ENCODE results near the gene TEX52. TPM values are rescaled to one million over a fixed set of nuclear protein-coding genes. Genes with fewer than 3 reads are reported as not detected.

The TEX52 gene
- total and polyA plus RNA-seq, 5 donors from 2014 or later = not detected

DNA sequence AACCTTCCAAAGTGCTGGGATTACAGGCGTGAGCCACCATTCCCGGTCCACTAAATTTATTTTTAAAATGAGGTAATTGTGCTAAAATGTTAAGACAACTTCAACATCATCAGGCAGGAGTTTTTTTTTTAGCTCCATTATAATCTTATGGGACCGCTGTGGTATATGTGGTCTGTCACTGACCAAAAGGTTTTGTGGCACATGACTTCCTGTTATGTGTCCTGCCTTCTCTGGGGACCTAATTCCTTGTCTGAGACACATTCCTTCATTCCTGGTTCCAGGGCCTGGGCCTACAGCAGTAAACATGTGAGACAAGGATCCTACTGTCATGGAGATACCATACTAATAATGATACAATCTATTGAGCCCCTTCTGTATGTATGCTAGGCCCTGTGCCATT lies 4.9 kb downstream of the TEX52 start:
- H3K36me3 ChIP-seq (ENCODE audit: control insufficient read depth, insufficient read depth, low read length) = peaks cover 16% of the 10 kb centered on the region
- no peak overlapping the region for H3K4me3 ChIP-seq (ENCODE audit: low read depth, low read length)
- no peaks in the 10 kb centered on the region for H3K9me3 ChIP-seq (ENCODE audit: control insufficient read depth in 2 of 2, low read length in 2 of 2)
- Mint-ChIP-seq H3K4me1 (peaks cover 0 to 5% (median 2%) of the 10 kb centered on the region in 4 donors), H3K27ac (peak overlapping the region in 1 of 3 donors; percentile 20), H3K4me3 (no peak overlapping the region), H3K27me3 (no peaks in the 10 kb centered on the region), H3K9me3 (no peaks in the 10 kb centered on the region), H3K36me3 (peaks cover 17% of the 10 kb centered on the region)
- H3K27me3 ChIP-seq (ENCODE audit: control insufficient read depth, insufficient read depth, low read length) = no peaks in the 10 kb centered on the region
- ATAC-seq (ENCODE audit: low read depth in 2 of 2) (no peak), DNase-seq (no peak)
- H3K4me1 ChIP-seq (ENCODE audit: control insufficient read depth, insufficient read depth, low read length, poor library complexity, severe bottlenecking) = no peaks in the 10 kb centered on the region
- no peak overlapping the region for H3K27ac ChIP-seq (ENCODE audit: insufficient read depth, low read length, poor library complexity, severe bottlenecking)

GRCh38 chr12:2845280-2845679 lies 11.6 kb downstream of the TEX52 start:
- Histone ChIP-seq H3K4me1 (ENCODE audit: control insufficient read depth, insufficient read depth, low read length, poor library complexity, severe bottlenecking) (no peaks in the 10 kb centered on the region), H3K4me3 (ENCODE audit: low read depth, low read length) (no peak overlapping the region), H3K27me3 (ENCODE audit: control insufficient read depth, insufficient read depth, low read length) (no peaks in the 10 kb centered on the region), H3K36me3 (ENCODE audit: control insufficient read depth, insufficient read depth, low read length) (peaks cover 30% of the 10 kb centered on the region), H3K9me3 (ENCODE audit: control insufficient read depth in 2 of 2, low read length in 2 of 2) (no peaks in the 10 kb centered on the region), H3K27ac (ENCODE audit: insufficient read depth, low read length, poor library complexity, severe bottlenecking) (no peak overlapping the region)
- ATAC-seq (ENCODE audit: low read depth in 2 of 2) (no peak), DNase-seq (no peak)
- Mint-ChIP-seq H3K4me1 (peaks cover 0 to 6% (median 2%) of the 10 kb centered on the region in 4 donors), H3K9me3 (no peaks in the 10 kb centered on the region), H3K27ac (no peak overlapping the region), H3K4me3 (peak overlapping the region in 1 of 4 donors; percentile 48), H3K36me3 (peaks cover 20% of the 10 kb centered on the region), H3K27me3 (no peaks in the 10 kb centered on the region)

DNA sequence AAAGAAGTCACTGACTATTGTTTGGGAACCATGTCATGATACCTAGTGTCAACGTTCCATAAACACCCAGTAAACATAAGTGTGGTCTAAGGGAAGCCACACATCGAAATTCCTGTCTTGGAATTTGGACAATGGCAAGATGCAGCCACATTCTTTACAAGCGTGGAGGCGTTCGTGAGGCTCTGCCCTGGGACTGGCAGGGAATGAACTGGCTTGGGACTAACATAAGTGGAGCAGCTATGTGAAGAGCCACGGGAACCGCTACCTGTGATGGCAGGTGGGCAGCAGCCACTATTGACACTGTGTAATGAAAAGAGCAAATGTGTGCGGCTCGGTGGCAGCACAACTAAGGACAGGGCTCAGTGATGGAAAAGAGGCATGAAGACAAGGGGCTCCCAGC lies 12.1 kb downstream of the TEX52 start:
- H3K36me3 ChIP-seq (ENCODE audit: control insufficient read depth, insufficient read depth, low read length) = peaks cover 31% of the 10 kb centered on the region
- peaks cover 0 to 6% (median 2%) of the 10 kb centered on the region in 4 donors for H3K4me1 Mint-ChIP-seq
- no peaks in the 10 kb centered on the region for H3K9me3 Mint-ChIP-seq
- peak overlapping the region in 2 of 4 donors; percentile 48 to 64 for H3K4me3 Mint-ChIP-seq
- H3K27me3 Mint-ChIP-seq = no peaks in the 10 kb centered on the region
- no peaks in the 10 kb centered on the region for H3K27me3 ChIP-seq (ENCODE audit: control insufficient read depth, insufficient read depth, low read length)
- no peak for ATAC-seq (ENCODE audit: low read depth in 2 of 2)
- no peaks in the 10 kb centered on the region for H3K9me3 ChIP-seq (ENCODE audit: control insufficient read depth in 2 of 2, low read length in 2 of 2)
- H3K4me3 ChIP-seq (ENCODE audit: low read depth, low read length) = no peak overlapping the region
- no peaks in the 10 kb centered on the region for H3K4me1 ChIP-seq (ENCODE audit: control insufficient read depth, insufficient read depth, low read length, poor library complexity, severe bottlenecking)
- no peak overlapping the region for H3K27ac ChIP-seq (ENCODE audit: insufficient read depth, low read length, poor library complexity, severe bottlenecking)
- no peak for DNase-seq
- H3K36me3 Mint-ChIP-seq = peaks cover 22% of the 10 kb centered on the region
- H3K27ac Mint-ChIP-seq = no peak overlapping the region

- Mint-ChIP-seq H3K4me1 (peaks cover 0 to 6% (median 2%) of the 10 kb centered on the region in 4 donors), H3K36me3 (peaks cover 30% of the 10 kb centered on the region), H3K27me3 (no peaks in the 10 kb centered on the region), H3K9me3 (no peaks in the 10 kb centered on the region), H3K4me3 (no peak overlapping the region), H3K27ac (no peak overlapping the region)
- Histone ChIP-seq H3K27ac (ENCODE audit: insufficient read depth, low read length, poor library complexity, severe bottlenecking) (no peak overlapping the region), H3K4me1 (ENCODE audit: control insufficient read depth, insufficient read depth, low read length, poor library complexity, severe bottlenecking) (no peaks in the 10 kb centered on the region), H3K4me3 (ENCODE audit: low read depth, low read length) (no peak overlapping the region), H3K36me3 (ENCODE audit: control insufficient read depth, insufficient read depth, low read length) (peaks cover 36% of the 10 kb centered on the region), H3K9me3 (ENCODE audit: control insufficient read depth in 2 of 2, low read length in 2 of 2) (no peaks in the 10 kb centered on the region), H3K27me3 (ENCODE audit: control insufficient read depth, insufficient read depth, low read length) (no peaks in the 10 kb centered on the region)
- DNase-seq (no peak), ATAC-seq (ENCODE audit: low read depth in 2 of 2) (no peak)
Observed at GRCh38 chr12:2842948-2843347, 13.9 kb downstream of the TEX52 start.

DNA sequence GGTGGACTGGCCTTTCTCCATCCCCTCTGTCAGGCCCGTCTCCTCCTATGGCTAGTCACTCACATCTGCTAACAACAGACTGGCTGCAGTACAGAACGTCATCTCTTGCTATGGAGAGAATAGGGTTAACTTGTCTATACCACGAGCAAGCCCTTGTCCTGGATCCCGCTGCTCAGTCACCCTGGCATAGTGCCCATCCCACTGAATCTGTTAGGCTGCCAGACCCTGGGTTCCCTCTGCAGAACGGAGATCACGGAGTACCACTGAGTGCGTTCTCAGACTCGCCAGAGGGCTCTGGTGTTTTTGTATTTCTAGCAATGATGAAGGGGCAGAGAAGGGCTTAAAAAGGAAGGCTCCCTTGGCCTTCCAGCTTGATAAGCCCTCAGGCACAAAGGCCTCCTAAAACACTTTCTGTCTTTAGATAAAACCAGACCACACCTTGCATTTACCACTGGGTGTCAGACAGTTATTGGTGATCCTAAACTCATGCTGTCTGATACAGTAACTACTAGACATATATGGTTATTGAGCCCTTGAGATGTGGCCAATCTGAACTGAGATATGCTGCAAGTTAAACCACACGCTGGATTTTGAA lies 15.7 kb downstream of the TEX52 start:
- H3K4me1 Mint-ChIP-seq = peaks cover 0 to 7% (median 0%) of the 10 kb centered on the region in 4 donors
- no peak overlapping the region for H3K27ac Mint-ChIP-seq
- H3K27ac ChIP-seq (ENCODE audit: insufficient read depth, low read length, poor library complexity, severe bottlenecking) = no peak overlapping the region
- H3K9me3 ChIP-seq (ENCODE audit: control insufficient read depth in 2 of 2, low read length in 2 of 2) = no peaks in the 10 kb centered on the region
- H3K36me3 ChIP-seq (ENCODE audit: control insufficient read depth, insufficient read depth, low read length) = peaks cover 27% of the 10 kb centered on the region
- no peaks in the 10 kb centered on the region for H3K4me1 ChIP-seq (ENCODE audit: control insufficient read depth, insufficient read depth, low read length, poor library complexity, severe bottlenecking)
- H3K27me3 ChIP-seq (ENCODE audit: control insufficient read depth, insufficient read depth, low read length) = no peaks in the 10 kb centered on the region
- no peaks in the 10 kb centered on the region for H3K27me3 Mint-ChIP-seq
- no peak for DNase-seq
- H3K36me3 Mint-ChIP-seq = peaks cover 21% of the 10 kb centered on the region
- H3K4me3 ChIP-seq (ENCODE audit: low read depth, low read length) = no peak overlapping the region
- no peaks in the 10 kb centered on the region for H3K9me3 Mint-ChIP-seq
- no peak for ATAC-seq (ENCODE audit: low read depth in 2 of 2)
- H3K4me3 Mint-ChIP-seq = no peak overlapping the region

DNA sequence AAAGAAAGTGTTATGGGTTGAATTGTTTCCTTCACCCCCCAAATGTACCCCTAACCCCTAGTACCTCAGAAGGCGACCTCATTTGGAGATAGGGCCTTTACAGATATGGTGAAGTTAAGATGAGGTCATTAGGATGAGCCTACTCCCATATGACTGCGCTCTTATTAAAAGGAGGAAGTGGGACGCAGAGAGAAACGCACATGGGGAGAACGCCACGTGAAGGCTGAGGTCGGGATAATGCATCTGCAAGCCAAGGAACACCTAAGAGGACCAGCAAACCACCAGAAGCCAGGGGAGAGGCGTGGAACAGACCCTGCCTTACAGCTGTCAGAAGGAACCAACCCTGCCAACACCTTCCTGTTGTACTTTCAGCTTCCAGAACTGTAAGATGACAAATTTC lies 20.3 kb downstream of the TEX52 start:
- Mint-ChIP-seq H3K27me3 (no peaks in the 10 kb centered on the region), H3K27ac (no peak overlapping the region), H3K36me3 (peaks cover 18% of the 10 kb centered on the region), H3K4me3 (no peak overlapping the region), H3K4me1 (peaks cover 0 to 12% (median 7%) of the 10 kb centered on the region in 4 donors), H3K9me3 (no peaks in the 10 kb centered on the region)
- Histone ChIP-seq H3K27me3 (ENCODE audit: control insufficient read depth, insufficient read depth, low read length) (no peaks in the 10 kb centered on the region), H3K4me3 (ENCODE audit: low read depth, low read length) (no peak overlapping the region), H3K4me1 (ENCODE audit: control insufficient read depth, insufficient read depth, low read length, poor library complexity, severe bottlenecking) (no peaks in the 10 kb centered on the region), H3K9me3 (ENCODE audit: control insufficient read depth in 2 of 2, low read length in 2 of 2) (no peaks in the 10 kb centered on the region), H3K36me3 (ENCODE audit: control insufficient read depth, insufficient read depth, low read length) (peaks cover 14% of the 10 kb centered on the region), H3K27ac (ENCODE audit: insufficient read depth, low read length, poor library complexity, severe bottlenecking) (no peak overlapping the region)
- no peak for DNase-seq
- no peak for ATAC-seq (ENCODE audit: low read depth in 2 of 2)

GRCh38 chr12:2835691-2836403 lies 21.0 kb downstream of the TEX52 start:
- Histone ChIP-seq H3K36me3 (ENCODE audit: control insufficient read depth, insufficient read depth, low read length) (peaks cover 14% of the 10 kb centered on the region), H3K9me3 (ENCODE audit: control insufficient read depth in 2 of 2, low read length in 2 of 2) (no peaks in the 10 kb centered on the region), H3K4me3 (ENCODE audit: low read depth, low read length) (no peak overlapping the region), H3K27me3 (ENCODE audit: control insufficient read depth, insufficient read depth, low read length) (no peaks in the 10 kb centered on the region), H3K27ac (ENCODE audit: insufficient read depth, low read length, poor library complexity, severe bottlenecking) (no peak overlapping the region), H3K4me1 (ENCODE audit: control insufficient read depth, insufficient read depth, low read length, poor library complexity, severe bottlenecking) (no peaks in the 10 kb centered on the region)
- H3K36me3 Mint-ChIP-seq = peaks cover 21% of the 10 kb centered on the region
- H3K27me3 Mint-ChIP-seq = no peaks in the 10 kb centered on the region
- no peaks in the 10 kb centered on the region for H3K9me3 Mint-ChIP-seq
- ATAC-seq (ENCODE audit: low read depth in 2 of 2) (no peak), DNase-seq (no peak)
- peak overlapping the region in 1 of 3 donors; percentile 11 for H3K27ac Mint-ChIP-seq
- no peak overlapping the region for H3K4me3 Mint-ChIP-seq
- H3K4me1 Mint-ChIP-seq = peaks cover 0 to 12% (median 7%) of the 10 kb centered on the region in 4 donors

Data from CD4-positive, CD25-positive, alpha-beta regulatory T cell (primary cell).